Panc1 (cell line): Measurements from ENCODE around the gene SPPL2A. TPM values are rescaled to one million over a fixed set of nuclear protein-coding genes. Genes with fewer than 3 reads are reported as not detected.

Experiments
- ATAC-seq: fragments of 200-7000 bp; cut with Tn5 transposase; 2 replicates; pipeline ENCODE4 v1.9.1; 2020; ENCODE audit warnings: mild to moderate bottlenecking, moderate library complexity
- BruUV-seq: library from RNA; stranded (reverse); fragments of 400-500 nt; replicated peaks from 2 replicates; lab custom pipeline; 2021; lab: Mats Ljungman, UMichigan
- CTCF ChIA-PET: fragments of 300-600 bp; sonication (Branson Sonifier 250); formaldehyde crosslinking; loops from one replicate; lab custom pipeline; 2022; ENCODE audit warnings: antibody characterized with exemption; lab: Charles Lee
- POLR2A ChIA-PET: fragments of 300-600 bp; sonication (Branson Sonifier 250); formaldehyde crosslinking; loops from one replicate; lab custom pipeline; 2022; ENCODE audit warnings: antibody characterized with exemption; lab: Charles Lee
- DNase-seq: peaks from one replicate; pipeline ENCODE4 v3.0.0-alpha.2; 2010; ENCODE audit warnings: low read depth, low spot score
- H3K27ac ChIP-seq: 2 replicates; pipeline ENCODE4 v1.5.1; 2011; ENCODE audit warnings: mild to moderate bottlenecking, low read length, inconsistent platforms
- H3K27me3 ChIP-seq: fragments of 200-500 bp; sonication (Bioruptor generic); 2 replicates; pipeline ENCODE4 v1.6.0; 2014; ENCODE audit warnings: low read length, inconsistent platforms; ENCODE audit not compliant: control insufficient read depth, insufficient read depth
- H3K36me3 ChIP-seq: fragments of 200-500 bp; sonication (Bioruptor generic); 2 replicates; pipeline ENCODE4 v1.5.1; 2014; ENCODE audit warnings: inconsistent platforms, mild to moderate bottlenecking, low read length, moderate library complexity; ENCODE audit not compliant: control insufficient read depth, insufficient read depth
- H3K4me1 ChIP-seq: 2 replicates; pipeline ENCODE4 v1.5.1; 2011; ENCODE audit warnings: inconsistent platforms, mild to moderate bottlenecking, low read length, moderate library complexity; ENCODE audit not compliant: control insufficient read depth, insufficient read depth
- H3K4me3 ChIP-seq, 2 experiments: 2 replicates each; pipeline ENCODE4 v1.5.1; 2011 to 2012; ENCODE audit warnings: low read depth in 2 of 2, low read length in 2 of 2, mild to moderate bottlenecking in 2 of 2, inconsistent platforms in 1 of 2, moderate library complexity in 1 of 2
- H3K9me3 ChIP-seq: fragments of 200-500 bp; sonication (Bioruptor generic); 2 replicates; pipeline ENCODE4 v1.5.1; 2014; ENCODE audit warnings: low read depth, mild to moderate bottlenecking, inconsistent platforms, low read length, moderate library complexity; ENCODE audit not compliant: control insufficient read depth, insufficient read depth
- POLR2AphosphoS5 ChIP-seq: IDR thresholded peaks from 2 replicates; pipeline ENCODE4 v1.6.1; 2012; ENCODE audit warnings: mild to moderate bottlenecking, low read depth, low read length, moderate library complexity
- SIN3A ChIP-seq: IDR thresholded peaks from 2 replicates; pipeline ENCODE4 v1.6.1; 2012; ENCODE audit warnings: low read depth, mild to moderate bottlenecking, low read length, moderate library complexity, borderline replicate concordance; ENCODE audit not compliant: insufficient read depth
- TCF7L2 ChIP-seq: IDR thresholded peaks from 2 replicates; pipeline ENCODE4 v1.6.1; 2011; ENCODE audit warnings: mild to moderate bottlenecking, low read depth, low read length, inconsistent platforms
- in situ Hi-C: cut with HindIII; loops from 2 replicates; pipeline ENCODE4 v1.10.0; 2016; ENCODE audit warnings: low sequenced_read_pairs, low pct_unique_long_range_greater_than_20kb
- intact Hi-C: fragments of 100-400 bp; cut with micrococcal nuclease; formaldehyde crosslinking; loops from one replicate; pipeline ENCODE4 v1.10.0; 2022; ENCODE audit not compliant: unreplicated experiment
- total RNA-seq: library from RNA; stranded (reverse); gene quantifications from one replicate; pipeline ENCODE4 v1.2.1, GENCODE V29; 2021; ENCODE audit not compliant: unreplicated experiment
- TF ChIP-seq, protein P1 (sequence below), 2 experiments: IDR thresholded peaks; 2 replicates each; pipeline ENCODE4 v1.6.1; 2011 to 2012; ENCODE audit warnings: low read depth in 2 of 2, control low read depth in 1 of 2, low read length in 1 of 2, mild to moderate bottlenecking in 1 of 2, moderate library complexity in 1 of 2; ENCODE audit not compliant: insufficient read depth in 1 of 2
- TF ChIP-seq, protein P2 (sequence below): fragments of 450-650 bp; IDR thresholded peaks from 2 replicates; pipeline ENCODE4 v1.5.1; 2017; ENCODE audit warnings: mild to moderate bottlenecking

The SPPL2A gene
- total RNA-seq, 1 experiment from 2014 or later = 154 TPM

DNA sequence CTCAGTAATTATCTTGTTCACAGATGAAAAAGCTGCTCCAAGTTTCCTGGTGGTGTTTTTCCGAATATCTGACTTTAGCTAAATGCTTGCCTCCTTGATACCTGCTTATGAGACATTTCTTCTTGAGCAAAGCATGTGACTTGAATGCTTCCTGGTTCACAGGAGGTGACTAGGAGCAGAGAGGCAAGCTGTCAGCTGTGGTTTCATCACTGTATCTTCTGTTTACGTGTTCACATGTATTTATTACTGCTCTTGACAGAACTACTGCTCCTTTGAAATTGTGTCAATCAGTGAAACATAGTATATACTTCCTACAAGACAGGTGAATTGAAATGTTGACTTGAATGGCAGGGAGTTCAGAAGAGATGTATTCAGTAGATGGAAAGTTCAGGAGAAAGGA is 8.9 kb upstream of the SPPL2A start:
- ChIA-PET POLR2A (interaction anchor here (0.8 kb wide), 1 partner anchor 10 kb away, joined by 3 read pairs; no protein-coding TSS in a partner anchor), CTCF (no interaction called here)
- Histone ChIP-seq H3K36me3 (no peaks in the 10 kb centered on the region), H3K9me3 (no peaks in the 10 kb centered on the region), H3K27ac (no peak overlapping the region), H3K4me3 (no peak overlapping the region), H3K4me1 (no peaks in the 10 kb centered on the region), H3K27me3 (no peaks in the 10 kb centered on the region)
- BruUV-seq = no TSS peak
- ATAC-seq (no peak), DNase-seq (no peak)
- TF ChIP-seq, protein P1, sequence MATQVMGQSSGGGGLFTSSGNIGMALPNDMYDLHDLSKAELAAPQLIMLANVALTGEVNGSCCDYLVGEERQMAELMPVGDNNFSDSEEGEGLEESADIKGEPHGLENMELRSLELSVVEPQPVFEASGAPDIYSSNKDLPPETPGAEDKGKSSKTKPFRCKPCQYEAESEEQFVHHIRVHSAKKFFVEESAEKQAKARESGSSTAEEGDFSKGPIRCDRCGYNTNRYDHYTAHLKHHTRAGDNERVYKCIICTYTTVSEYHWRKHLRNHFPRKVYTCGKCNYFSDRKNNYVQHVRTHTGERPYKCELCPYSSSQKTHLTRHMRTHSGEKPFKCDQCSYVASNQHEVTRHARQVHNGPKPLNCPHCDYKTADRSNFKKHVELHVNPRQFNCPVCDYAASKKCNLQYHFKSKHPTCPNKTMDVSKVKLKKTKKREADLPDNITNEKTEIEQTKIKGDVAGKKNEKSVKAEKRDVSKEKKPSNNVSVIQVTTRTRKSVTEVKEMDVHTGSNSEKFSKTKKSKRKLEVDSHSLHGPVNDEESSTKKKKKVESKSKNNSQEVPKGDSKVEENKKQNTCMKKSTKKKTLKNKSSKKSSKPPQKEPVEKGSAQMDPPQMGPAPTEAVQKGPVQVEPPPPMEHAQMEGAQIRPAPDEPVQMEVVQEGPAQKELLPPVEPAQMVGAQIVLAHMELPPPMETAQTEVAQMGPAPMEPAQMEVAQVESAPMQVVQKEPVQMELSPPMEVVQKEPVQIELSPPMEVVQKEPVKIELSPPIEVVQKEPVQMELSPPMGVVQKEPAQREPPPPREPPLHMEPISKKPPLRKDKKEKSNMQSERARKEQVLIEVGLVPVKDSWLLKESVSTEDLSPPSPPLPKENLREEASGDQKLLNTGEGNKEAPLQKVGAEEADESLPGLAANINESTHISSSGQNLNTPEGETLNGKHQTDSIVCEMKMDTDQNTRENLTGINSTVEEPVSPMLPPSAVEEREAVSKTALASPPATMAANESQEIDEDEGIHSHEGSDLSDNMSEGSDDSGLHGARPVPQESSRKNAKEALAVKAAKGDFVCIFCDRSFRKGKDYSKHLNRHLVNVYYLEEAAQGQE (IDR thresholded peaks at IDR 0.05; ENCODE audit: insufficient read depth in 1 of 2, low read depth in 2 of 2, low read length in 1 of 2) = no peak
- TF ChIP-seq POLR2AphosphoS5 = no peak
- TF ChIP-seq, protein P2, sequence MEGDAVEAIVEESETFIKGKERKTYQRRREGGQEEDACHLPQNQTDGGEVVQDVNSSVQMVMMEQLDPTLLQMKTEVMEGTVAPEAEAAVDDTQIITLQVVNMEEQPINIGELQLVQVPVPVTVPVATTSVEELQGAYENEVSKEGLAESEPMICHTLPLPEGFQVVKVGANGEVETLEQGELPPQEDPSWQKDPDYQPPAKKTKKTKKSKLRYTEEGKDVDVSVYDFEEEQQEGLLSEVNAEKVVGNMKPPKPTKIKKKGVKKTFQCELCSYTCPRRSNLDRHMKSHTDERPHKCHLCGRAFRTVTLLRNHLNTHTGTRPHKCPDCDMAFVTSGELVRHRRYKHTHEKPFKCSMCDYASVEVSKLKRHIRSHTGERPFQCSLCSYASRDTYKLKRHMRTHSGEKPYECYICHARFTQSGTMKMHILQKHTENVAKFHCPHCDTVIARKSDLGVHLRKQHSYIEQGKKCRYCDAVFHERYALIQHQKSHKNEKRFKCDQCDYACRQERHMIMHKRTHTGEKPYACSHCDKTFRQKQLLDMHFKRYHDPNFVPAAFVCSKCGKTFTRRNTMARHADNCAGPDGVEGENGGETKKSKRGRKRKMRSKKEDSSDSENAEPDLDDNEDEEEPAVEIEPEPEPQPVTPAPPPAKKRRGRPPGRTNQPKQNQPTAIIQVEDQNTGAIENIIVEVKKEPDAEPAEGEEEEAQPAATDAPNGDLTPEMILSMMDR = no peak
- no peak for TF ChIP-seq TCF7L2
- no peak for TF ChIP-seq SIN3A
- intact Hi-C loops (no loop called here), in situ Hi-C loops (no loop called here)

DNA sequence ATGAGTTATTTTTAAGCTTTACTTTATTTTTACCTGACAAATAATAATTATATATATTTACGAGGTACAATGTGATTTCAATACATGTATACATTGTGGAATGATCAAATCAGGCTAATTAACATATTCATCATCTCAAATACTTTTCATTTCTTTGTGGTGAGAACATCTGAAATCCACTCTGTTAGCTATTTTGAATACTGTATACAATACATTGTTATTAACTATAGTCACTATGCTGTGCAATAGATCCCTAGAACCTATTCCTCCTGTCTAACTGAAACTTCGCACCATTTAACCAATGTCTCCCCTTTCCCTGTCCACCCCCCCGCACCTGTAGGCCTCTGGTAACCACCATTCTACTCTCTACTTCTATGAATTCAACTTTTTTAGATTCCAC is 7.9 kb upstream of the SPPL2A start:
- intact Hi-C loops = no loop called here
- TF ChIP-seq, protein P1 (IDR thresholded peaks at IDR 0.05; ENCODE audit: insufficient read depth in 1 of 2, low read depth in 2 of 2, low read length in 1 of 2) = no peak
- TF ChIP-seq SIN3A = no peak
- DNase-seq = no peak

More for the DNA sequence above, 7.9 kb upstream of the SPPL2A start:
- no peak overlapping the region for H3K27ac ChIP-seq
- ChIA-PET POLR2A (no interaction called here), CTCF (no interaction called here)
- in situ Hi-C loops = no loop called here
- ATAC-seq = no peak
- H3K27me3 ChIP-seq = no peaks in the 10 kb centered on the region
- H3K9me3 ChIP-seq = no peaks in the 10 kb centered on the region
- no peak overlapping the region for H3K4me3 ChIP-seq
- no peaks in the 10 kb centered on the region for H3K36me3 ChIP-seq
- no peaks in the 10 kb centered on the region for H3K4me1 ChIP-seq
- BruUV-seq = no TSS peak
